GM12874 (cell line): ENCODE data around the gene SLC4A5.

ENCODE experiments used
- TF ChIP-seq, protein P1 (sequence below): IDR thresholded peaks from 2 replicates; pipeline ENCODE4 v1.5.1; 2011; ENCODE audit warnings: low read depth, mild to moderate bottlenecking, control low read depth, low read length, moderate library complexity; ENCODE audit not compliant: insufficient read depth

Gene SLC4A5

DNA sequence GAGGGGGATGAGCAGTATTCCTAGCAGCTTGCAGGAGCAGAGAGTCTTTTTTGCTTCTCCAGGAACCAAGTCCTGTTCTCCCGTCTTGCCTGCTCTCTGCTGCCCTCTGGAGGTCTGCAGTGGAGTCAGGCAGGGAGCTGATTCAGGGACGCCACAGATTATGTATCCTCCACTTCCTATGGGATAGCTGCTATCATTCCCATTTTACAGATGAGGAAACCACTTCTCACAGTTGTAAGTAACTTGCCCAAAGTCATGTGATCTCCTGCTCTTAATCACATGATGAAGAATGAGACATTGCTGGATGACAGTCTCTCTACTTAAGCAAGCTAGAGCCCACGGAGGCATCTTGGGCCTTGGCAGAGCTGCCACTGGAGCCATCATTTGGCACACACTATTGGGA, 8.3 kb downstream of the SLC4A5 start:
- TF ChIP-seq, protein P1, sequence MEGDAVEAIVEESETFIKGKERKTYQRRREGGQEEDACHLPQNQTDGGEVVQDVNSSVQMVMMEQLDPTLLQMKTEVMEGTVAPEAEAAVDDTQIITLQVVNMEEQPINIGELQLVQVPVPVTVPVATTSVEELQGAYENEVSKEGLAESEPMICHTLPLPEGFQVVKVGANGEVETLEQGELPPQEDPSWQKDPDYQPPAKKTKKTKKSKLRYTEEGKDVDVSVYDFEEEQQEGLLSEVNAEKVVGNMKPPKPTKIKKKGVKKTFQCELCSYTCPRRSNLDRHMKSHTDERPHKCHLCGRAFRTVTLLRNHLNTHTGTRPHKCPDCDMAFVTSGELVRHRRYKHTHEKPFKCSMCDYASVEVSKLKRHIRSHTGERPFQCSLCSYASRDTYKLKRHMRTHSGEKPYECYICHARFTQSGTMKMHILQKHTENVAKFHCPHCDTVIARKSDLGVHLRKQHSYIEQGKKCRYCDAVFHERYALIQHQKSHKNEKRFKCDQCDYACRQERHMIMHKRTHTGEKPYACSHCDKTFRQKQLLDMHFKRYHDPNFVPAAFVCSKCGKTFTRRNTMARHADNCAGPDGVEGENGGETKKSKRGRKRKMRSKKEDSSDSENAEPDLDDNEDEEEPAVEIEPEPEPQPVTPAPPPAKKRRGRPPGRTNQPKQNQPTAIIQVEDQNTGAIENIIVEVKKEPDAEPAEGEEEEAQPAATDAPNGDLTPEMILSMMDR, result peak; percentile 88

DNA sequence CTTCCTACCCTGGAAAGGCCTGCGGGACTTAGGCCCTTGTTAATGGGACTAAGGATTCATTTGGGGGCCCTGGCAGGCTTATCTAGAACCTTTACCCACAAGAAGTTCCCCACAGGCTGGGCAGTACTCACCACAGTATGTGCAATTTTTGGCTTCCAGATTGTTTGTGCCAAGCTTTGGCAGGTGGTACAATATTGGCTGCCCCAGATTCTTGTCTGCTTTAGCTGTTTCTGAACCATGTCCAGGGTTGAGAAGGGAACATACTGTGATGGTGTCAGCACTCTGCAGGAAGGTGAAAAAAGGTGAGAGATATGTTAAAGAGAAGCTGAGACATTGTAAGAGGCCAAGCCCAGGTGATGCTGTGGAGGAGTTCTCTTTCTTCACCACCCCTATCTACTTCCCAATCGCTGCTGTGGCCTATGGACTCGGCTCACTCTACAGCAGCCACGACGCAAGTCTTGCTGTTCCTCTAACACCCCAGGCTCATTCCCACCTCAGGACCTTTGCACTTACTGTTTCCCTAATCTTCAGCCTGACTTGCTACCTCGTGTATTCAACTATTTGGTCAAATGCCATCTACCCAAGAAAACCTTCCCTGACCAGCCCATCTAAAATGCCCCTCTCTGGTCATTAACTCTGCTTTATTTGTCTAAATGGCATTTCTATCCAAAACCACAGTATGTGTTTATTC, 9.2 kb downstream of the SLC4A5 start:
- TF ChIP-seq, protein P1, result no peak

DNA sequence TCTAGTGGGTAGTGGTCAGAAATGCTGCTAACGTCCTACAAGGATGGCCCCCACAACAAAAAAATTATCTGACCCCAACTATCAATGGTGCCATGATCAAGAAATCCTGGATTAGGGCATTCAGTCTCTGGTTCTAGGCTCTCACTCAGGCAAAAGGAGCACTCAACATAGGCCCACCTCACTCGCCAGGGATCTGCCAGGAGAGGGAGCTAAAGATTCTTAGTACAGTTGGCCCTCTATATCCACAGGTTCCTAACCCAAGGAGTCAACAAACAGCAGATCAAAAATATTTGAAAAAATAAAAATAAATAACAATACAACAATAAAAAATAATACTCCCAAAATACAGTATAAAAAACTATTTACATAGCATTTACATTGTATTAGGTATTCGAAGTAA, 10.0 kb downstream of the SLC4A5 start:
- TF ChIP-seq, protein P1, result peak; percentile 39

DNA sequence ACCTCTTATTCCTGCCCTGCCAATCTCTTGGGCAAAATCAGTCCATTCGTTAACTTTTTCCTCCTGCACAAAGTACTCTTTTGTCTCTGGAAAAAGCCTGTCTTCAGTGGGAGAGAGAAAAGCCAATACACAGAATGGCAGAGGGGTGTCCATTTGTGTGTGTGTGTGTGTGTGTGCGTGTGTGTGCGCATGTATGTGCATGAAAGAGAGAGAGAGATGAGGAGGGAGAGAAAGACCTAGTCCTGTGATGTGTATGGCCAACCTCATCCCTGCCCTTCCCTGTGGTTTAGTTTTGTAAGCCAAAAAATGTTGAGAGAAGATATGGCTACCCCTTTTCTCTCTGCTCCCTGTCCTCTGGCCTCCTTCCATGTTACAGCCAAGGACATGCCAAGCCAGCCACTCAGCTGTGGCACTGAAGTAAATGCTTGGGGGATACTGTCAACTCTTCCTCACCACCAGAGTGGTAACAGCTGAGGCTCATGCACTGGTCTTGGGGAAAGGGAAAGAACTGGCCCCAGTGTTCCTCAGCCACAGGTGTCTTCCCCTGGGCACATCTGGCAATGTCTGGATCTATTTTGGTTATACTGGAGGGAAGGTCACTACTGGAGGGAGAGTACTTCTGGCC, 10.6 kb downstream of the SLC4A5 start:
- TF ChIP-seq, protein P1, result no peak

DNA sequence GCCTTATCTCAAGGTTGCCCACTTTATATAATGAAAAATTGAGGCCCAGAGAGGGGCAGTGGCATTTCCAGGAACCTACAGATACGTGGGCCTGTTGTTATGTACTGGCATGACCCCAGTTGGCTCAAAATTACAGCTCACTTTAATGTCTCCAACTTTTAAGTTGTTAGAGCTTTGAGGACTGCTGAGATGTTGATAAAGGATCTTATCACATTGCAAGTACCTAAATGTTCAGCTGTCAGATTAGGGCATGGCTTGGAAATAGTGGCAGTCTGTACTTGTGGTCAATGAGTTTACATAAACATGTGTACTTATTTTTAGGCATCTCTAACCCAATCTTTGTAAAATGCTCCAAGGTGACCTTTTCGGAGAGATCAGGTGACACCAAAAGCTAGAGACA, 14.6 kb downstream of the SLC4A5 start:
- TF ChIP-seq, protein P1, result no peak

DNA sequence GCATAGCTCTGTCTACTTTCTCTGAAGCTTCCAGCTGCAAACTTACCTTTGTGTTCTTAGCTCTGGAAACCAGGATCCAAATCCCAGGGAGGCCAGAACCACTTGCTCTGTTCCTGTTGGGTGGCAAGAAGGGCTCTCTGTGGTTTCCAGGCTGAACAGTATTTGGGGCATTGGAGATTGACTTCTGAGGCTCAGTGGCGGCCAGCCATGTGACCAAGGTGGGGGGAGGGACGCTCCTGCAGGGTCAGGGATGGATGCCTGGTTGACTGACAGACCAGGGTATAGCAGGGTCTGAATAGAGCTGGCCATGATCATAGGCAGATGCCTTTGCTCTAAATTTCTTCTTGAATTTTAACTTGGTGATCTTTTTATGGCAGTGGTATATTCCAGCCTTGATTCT, 15.1 kb downstream of the SLC4A5 start:
- TF ChIP-seq, protein P1, result no peak

DNA sequence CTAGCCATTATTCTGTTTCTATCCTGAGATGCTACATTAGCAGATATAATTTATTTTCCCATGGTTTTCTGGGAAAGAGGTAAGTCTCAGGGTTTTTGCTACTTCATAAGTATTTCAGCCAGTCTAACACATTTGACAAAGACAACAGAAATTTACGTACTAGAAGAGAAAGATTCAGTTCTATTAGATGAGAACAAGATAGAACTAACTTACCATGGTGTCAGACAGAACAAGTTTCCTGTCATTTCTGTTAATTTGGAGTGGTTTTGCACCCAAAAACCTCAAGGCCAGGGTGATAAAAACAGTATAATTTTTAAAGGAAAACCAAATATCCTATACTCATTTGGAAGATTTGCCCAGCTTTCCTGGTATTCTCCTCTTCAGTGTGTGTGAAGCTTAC, 15.6 kb downstream of the SLC4A5 start:
- TF ChIP-seq, protein P1, result no peak
